CD4-positive, alpha-beta memory T cell (primary cell): ENCODE measurements around the gene MITF. TPM values are rescaled to one million over a fixed set of nuclear protein-coding genes. Genes with fewer than 3 reads are reported as not detected.

Experiments
- CTCF ChIA-PET: fragments of 350-600 bp; sonication (Branson Sonifier 250); formaldehyde crosslinking; loops from one replicate; lab custom pipeline; 2021; ENCODE audit warnings: inconsistent platforms; ENCODE audit not compliant: partially characterized antibody; lab: Charles Lee
- POLR2A ChIA-PET: fragments of 350-600 bp; sonication (Branson Sonifier 250); formaldehyde crosslinking; loops from one replicate; lab custom pipeline; 2021; ENCODE audit not compliant: partially characterized antibody; lab: Charles Lee
- DNase-seq, 5 donors: peaks; one replicate each; pipeline versions ENCODE4 v3.0.0 to v3.0.0-alpha.2; 2020 to 2022; ENCODE audit warnings: mixed read lengths in 1 of 5
- H3K27ac ChIP-seq: one replicate; pipeline ENCODE4 v1.7.0; 2013; ENCODE audit warnings: low read depth, low read length
- H3K27me3 ChIP-seq: 2 replicates; pipeline ENCODE4 v1.7.0; 2013; ENCODE audit warnings: mild to moderate bottlenecking, low read length, moderate library complexity; ENCODE audit not compliant: insufficient read depth
- H3K36me3 ChIP-seq: 2 replicates; pipeline ENCODE4 v1.7.0; 2013; ENCODE audit warnings: mild to moderate bottlenecking, low read length, moderate library complexity; ENCODE audit not compliant: insufficient read depth
- H3K4me1 ChIP-seq: 2 replicates; pipeline ENCODE4 v1.7.0; 2013; ENCODE audit warnings: mild to moderate bottlenecking, low read length, moderate library complexity; ENCODE audit not compliant: insufficient read depth
- H3K4me3 ChIP-seq, 2 donors: one replicate each; pipeline ENCODE4 v1.7.0; 2013; ENCODE audit warnings: low read length in 2 of 2, mild to moderate bottlenecking in 1 of 2
- H3K9me3 ChIP-seq, 2 donors: one replicate each; pipeline ENCODE4 v1.7.0; 2013; ENCODE audit warnings: low read length in 2 of 2, control low read depth in 1 of 2; ENCODE audit not compliant: control insufficient read depth in 1 of 2
- H3K27ac Mint-ChIP-seq, 7 donors: one replicate each; pipeline ENCODE4 v1.8.0; 2020 to 2021; ENCODE audit warnings: mixed read lengths in 7 of 7, mild to moderate bottlenecking in 6 of 7, inconsistent platforms in 3 of 7, moderate library complexity in 3 of 7
- H3K27me3 Mint-ChIP-seq, 2 donors: one replicate each; pipeline ENCODE4 v1.8.0; 2020 to 2021; ENCODE audit warnings: mixed read lengths in 2 of 2
- H3K36me3 Mint-ChIP-seq, 2 donors: one replicate each; pipeline ENCODE4 v1.8.0; 2020 to 2021; ENCODE audit warnings: mixed read lengths in 2 of 2, inconsistent platforms in 1 of 2, mild to moderate bottlenecking in 1 of 2
- H3K4me1 Mint-ChIP-seq, 4 donors: one replicate each; pipeline ENCODE4 v1.8.0; 2020 to 2021; ENCODE audit warnings: mixed read lengths in 4 of 4, mild to moderate bottlenecking in 1 of 4
- H3K4me3 Mint-ChIP-seq, 8 donors: one replicate each; pipeline ENCODE4 v1.8.0; 2020 to 2021; ENCODE audit warnings: mixed read lengths in 8 of 8, mild to moderate bottlenecking in 7 of 8, moderate library complexity in 6 of 8, inconsistent platforms in 3 of 8
- H3K9me3 Mint-ChIP-seq, 8 donors: one replicate each; pipeline ENCODE4 v1.8.0; 2020 to 2021; ENCODE audit warnings: mixed read lengths in 8 of 8, mild to moderate bottlenecking in 5 of 8, inconsistent platforms in 3 of 8, moderate library complexity in 1 of 8
- intact Hi-C: fragments of 100-400 bp; cut with micrococcal nuclease; formaldehyde crosslinking; loops from one replicate; pipeline ENCODE4 v1.15.1; 2023
- polyA plus RNA-seq, 2 donors: library from polyadenylated mRNA; unstranded; fragments of 300-500 nt; fragmentation: Illumina TruSeq; gene quantifications; one replicate each; pipeline ENCODE4 v1.2.3, GENCODE V29; 2021
- total RNA-seq, 2 experiments: library from RNA; stranded (reverse); gene quantifications; one replicate each; pipeline ENCODE4 v1.2.3, GENCODE V29; 2021

MITF gene
- total and polyA plus RNA-seq, 4 experiments from 2014 or later, result 0.80 to 1.5 TPM; not detected in 2

GRCh38 chr3:69866988-69867720 is 127.9 kb downstream of the MITF start:
- H3K4me3 Mint-ChIP-seq, result no peak overlapping the region
- no peak for DNase-seq
- intact Hi-C loops, result no loop called here
- Histone ChIP-seq H3K27me3 (no peaks in the 10 kb centered on the region), H3K4me3 (no peak overlapping the region), H3K36me3 (no peaks in the 10 kb centered on the region), H3K4me1 (no peaks in the 10 kb centered on the region), H3K9me3 (no peaks in the 10 kb centered on the region), H3K27ac (no peak overlapping the region)
- H3K27ac Mint-ChIP-seq, result peak overlapping the region in 1 of 7 donors; percentile 21
- ChIA-PET POLR2A (no interaction called here), CTCF (no interaction called here)
- no peaks in the 10 kb centered on the region for H3K27me3 Mint-ChIP-seq
- H3K36me3 Mint-ChIP-seq, result no peaks in the 10 kb centered on the region
- peaks cover 0 to 4% (median 0%) of the 10 kb centered on the region in 8 donors for H3K9me3 Mint-ChIP-seq
- H3K4me1 Mint-ChIP-seq, result no peaks in the 10 kb centered on the region

- Histone ChIP-seq H3K27me3 (no peaks in the 10 kb centered on the region), H3K9me3 (no peaks in the 10 kb centered on the region), H3K4me3 (no peak overlapping the region), H3K36me3 (no peaks in the 10 kb centered on the region), H3K27ac (no peak overlapping the region), H3K4me1 (no peaks in the 10 kb centered on the region)
- POLR2A ChIA-PET, result no interaction called here
- no peak overlapping the region for H3K4me3 Mint-ChIP-seq
- H3K27me3 Mint-ChIP-seq, result no peaks in the 10 kb centered on the region
- intact Hi-C loops, result no loop called here
- DNase-seq, result no peak
- H3K9me3 Mint-ChIP-seq, result peaks cover 0 to 4% (median 0%) of the 10 kb centered on the region in 8 donors
- CTCF ChIA-PET, result no interaction called here
- H3K36me3 Mint-ChIP-seq, result no peaks in the 10 kb centered on the region
- H3K27ac Mint-ChIP-seq, result no peak overlapping the region
- no peaks in the 10 kb centered on the region for H3K4me1 Mint-ChIP-seq
These were observed 128.8 kb downstream of the MITF start for GRCh38 chr3:69867941-69868505.

GRCh38 chr3:69868841-69869420 is 129.7 kb downstream of the MITF start:
- intact Hi-C loops, result no loop called here
- CTCF ChIA-PET, result no interaction called here
- no peak overlapping the region for H3K27ac ChIP-seq
- DNase-seq, result no peak
- H3K27me3 ChIP-seq, result no peaks in the 10 kb centered on the region
- H3K4me3 ChIP-seq, result no peak overlapping the region
- Mint-ChIP-seq H3K9me3 (peaks cover 0 to 4% (median 0%) of the 10 kb centered on the region in 8 donors), H3K36me3 (no peaks in the 10 kb centered on the region), H3K4me1 (no peaks in the 10 kb centered on the region), H3K4me3 (no peak overlapping the region), H3K27me3 (no peaks in the 10 kb centered on the region), H3K27ac (no peak overlapping the region)
- H3K4me1 ChIP-seq, result no peaks in the 10 kb centered on the region
- H3K9me3 ChIP-seq, result no peaks in the 10 kb centered on the region
- POLR2A ChIA-PET, result no interaction called here
- no peaks in the 10 kb centered on the region for H3K36me3 ChIP-seq

GRCh38 chr3:69869643-69870042 is 130.4 kb downstream of the MITF start:
- no peaks in the 10 kb centered on the region for H3K27me3 ChIP-seq
- no peaks in the 10 kb centered on the region for H3K9me3 ChIP-seq
- ChIA-PET CTCF (no interaction called here), POLR2A (no interaction called here)
- intact Hi-C loops, result no loop called here
- no peaks in the 10 kb centered on the region for H3K36me3 ChIP-seq
- no peak overlapping the region for H3K4me3 ChIP-seq
- Mint-ChIP-seq H3K4me1 (no peaks in the 10 kb centered on the region), H3K9me3 (peaks cover 0 to 4% (median 0%) of the 10 kb centered on the region in 8 donors), H3K4me3 (no peak overlapping the region), H3K27ac (no peak overlapping the region), H3K36me3 (no peaks in the 10 kb centered on the region), H3K27me3 (no peaks in the 10 kb centered on the region)
- no peak for DNase-seq
- no peaks in the 10 kb centered on the region for H3K4me1 ChIP-seq
- H3K27ac ChIP-seq, result no peak overlapping the region

- no peaks in the 10 kb centered on the region for H3K27me3 Mint-ChIP-seq
These were observed 132.0 kb downstream of the MITF start for GRCh38 chr3:69871251-69871650.

GRCh38 chr3:69871868-69872267 is 132.6 kb downstream of the MITF start:
- no peaks in the 10 kb centered on the region for H3K9me3 ChIP-seq
- no peaks in the 10 kb centered on the region for H3K36me3 Mint-ChIP-seq
- H3K4me3 ChIP-seq, result no peak overlapping the region
- intact Hi-C loops, result no loop called here
- no peaks in the 10 kb centered on the region for H3K27me3 ChIP-seq
- no peaks in the 10 kb centered on the region for H3K4me1 Mint-ChIP-seq
- H3K27ac Mint-ChIP-seq, result no peak overlapping the region
- no peak for DNase-seq
- H3K9me3 Mint-ChIP-seq, result peaks cover 0 to 2% (median 0%) of the 10 kb centered on the region in 8 donors
- ChIA-PET POLR2A (no interaction called here), CTCF (no interaction called here)
- H3K27me3 Mint-ChIP-seq, result no peaks in the 10 kb centered on the region
- H3K27ac ChIP-seq, result no peak overlapping the region
- no peaks in the 10 kb centered on the region for H3K4me1 ChIP-seq
- no peaks in the 10 kb centered on the region for H3K36me3 ChIP-seq
- H3K4me3 Mint-ChIP-seq, result no peak overlapping the region

More at GRCh38 chr3:69871251-69871650, 132.0 kb downstream of the MITF start:
- Mint-ChIP-seq H3K36me3 (no peaks in the 10 kb centered on the region), H3K4me3 (no peak overlapping the region), H3K27ac (no peak overlapping the region), H3K4me1 (no peaks in the 10 kb centered on the region), H3K9me3 (peaks cover 0 to 2% (median 0%) of the 10 kb centered on the region in 8 donors)
- intact Hi-C loops, result no loop called here
- no peaks in the 10 kb centered on the region for H3K4me1 ChIP-seq
- H3K27me3 ChIP-seq, result no peaks in the 10 kb centered on the region
- no peak overlapping the region for H3K4me3 ChIP-seq
- ChIA-PET POLR2A (no interaction called here), CTCF (no interaction called here)
- DNase-seq, result no peak
- no peak overlapping the region for H3K27ac ChIP-seq
- no peaks in the 10 kb centered on the region for H3K36me3 ChIP-seq
- no peaks in the 10 kb centered on the region for H3K9me3 ChIP-seq

- H3K4me1 Mint-ChIP-seq, result no peaks in the 10 kb centered on the region
- no peaks in the 10 kb centered on the region for H3K36me3 Mint-ChIP-seq
- H3K27me3 ChIP-seq, result no peaks in the 10 kb centered on the region
- no peak for DNase-seq
- no peaks in the 10 kb centered on the region for H3K9me3 ChIP-seq
- H3K4me3 ChIP-seq, result no peak overlapping the region
- no peak overlapping the region for H3K4me3 Mint-ChIP-seq
- ChIA-PET CTCF (no interaction called here), POLR2A (no interaction called here)
- H3K27me3 Mint-ChIP-seq, result no peaks in the 10 kb centered on the region
- H3K4me1 ChIP-seq, result no peaks in the 10 kb centered on the region
- intact Hi-C loops, result no loop called here
- H3K27ac Mint-ChIP-seq, result no peak overlapping the region
- H3K36me3 ChIP-seq, result no peaks in the 10 kb centered on the region
- no peak overlapping the region for H3K27ac ChIP-seq
- peaks cover 0 to 2% (median 0%) of the 10 kb centered on the region in 8 donors for H3K9me3 Mint-ChIP-seq
These were observed 133.6 kb downstream of the MITF start for GRCh38 chr3:69872783-69873378.
